CD4-positive, alpha-beta T cell treated with Interleukin-15 for 4 hours (primary cell): Measurements from ENCODE around the gene CDH12.

Experiments
- DNase-seq: peaks from one replicate; pipeline ENCODE4 v3.0.0-alpha.2; 2020; ENCODE audit warnings: low spot score

CDH12 gene

GRCh38 chr5:22764736-22765135 is 88.4 kb downstream of the CDH12 start:
- DNase-seq, result no peak

GRCh38 chr5:22757776-22758175 is 95.4 kb downstream of the CDH12 start:
- no peak for DNase-seq

- DNase-seq, result no peak
Measured at GRCh38 chr5:22754155-22754554, 99.0 kb downstream of the CDH12 start.

- no peak for DNase-seq
Measured at GRCh38 chr5:22751536-22751935, 101.6 kb downstream of the CDH12 start.

GRCh38 chr5:22736443-22737003 is 116.6 kb downstream of the CDH12 start:
- DNase-seq, result no peak

- no peak for DNase-seq
Measured at GRCh38 chr5:22734907-22735306, 118.2 kb downstream of the CDH12 start.

- DNase-seq, result no peak
Measured at GRCh38 chr5:22728610-22729009, 124.5 kb downstream of the CDH12 start.

GRCh38 chr5:22722491-22722890 is 130.7 kb downstream of the CDH12 start:
- no peak for DNase-seq

GRCh38 chr5:22722056-22722455 is 131.1 kb downstream of the CDH12 start:
- no peak for DNase-seq

- no peak for DNase-seq
Measured at GRCh38 chr5:22719842-22720241, 133.3 kb downstream of the CDH12 start.

- DNase-seq, result no peak
Measured at GRCh38 chr5:22710660-22711059, 142.5 kb downstream of the CDH12 start.

- DNase-seq, result no peak
Measured at GRCh38 chr5:22709743-22710142, 143.4 kb downstream of the CDH12 start.

- DNase-seq, result no peak
Measured at GRCh38 chr5:22708770-22709328, 144.3 kb downstream of the CDH12 start.

GRCh38 chr5:22706901-22707300 is 146.2 kb downstream of the CDH12 start:
- no peak for DNase-seq

GRCh38 chr5:22699319-22699718 is 153.8 kb downstream of the CDH12 start:
- no peak for DNase-seq

GRCh38 chr5:22693121-22693520 is 160.0 kb downstream of the CDH12 start:
- no peak for DNase-seq

- no peak for DNase-seq
Measured at GRCh38 chr5:22683050-22683449, 170.1 kb downstream of the CDH12 start.

- DNase-seq, result no peak
Measured at GRCh38 chr5:22678886-22679285, 174.3 kb downstream of the CDH12 start.

- DNase-seq, result no peak
Measured at GRCh38 chr5:22673131-22673530, 180.0 kb downstream of the CDH12 start.

- DNase-seq, result no peak
Measured at GRCh38 chr5:22669345-22669744, 183.8 kb downstream of the CDH12 start.

GRCh38 chr5:22665801-22666200 is 187.3 kb downstream of the CDH12 start:
- no peak for DNase-seq

- DNase-seq, result no peak
Measured at GRCh38 chr5:22663134-22663533, 190.0 kb downstream of the CDH12 start.

- no peak for DNase-seq
Measured at GRCh38 chr5:22662391-22662790, 190.8 kb downstream of the CDH12 start.

- no peak for DNase-seq
Measured at GRCh38 chr5:22651355-22651754, 201.8 kb downstream of the CDH12 start.
